GM21723 (cell line): ENCODE measurements around the gene CD7.

ENCODE experiments used
- ATAC-seq: cut with Tn5 transposase; IDR thresholded peaks from one replicate; pipeline ENCODE4 v1.9.1; 2021; ENCODE audit warnings: mild to moderate bottlenecking, moderate library complexity; ENCODE audit not compliant: unreplicated experiment

CD7 gene

DNA sequence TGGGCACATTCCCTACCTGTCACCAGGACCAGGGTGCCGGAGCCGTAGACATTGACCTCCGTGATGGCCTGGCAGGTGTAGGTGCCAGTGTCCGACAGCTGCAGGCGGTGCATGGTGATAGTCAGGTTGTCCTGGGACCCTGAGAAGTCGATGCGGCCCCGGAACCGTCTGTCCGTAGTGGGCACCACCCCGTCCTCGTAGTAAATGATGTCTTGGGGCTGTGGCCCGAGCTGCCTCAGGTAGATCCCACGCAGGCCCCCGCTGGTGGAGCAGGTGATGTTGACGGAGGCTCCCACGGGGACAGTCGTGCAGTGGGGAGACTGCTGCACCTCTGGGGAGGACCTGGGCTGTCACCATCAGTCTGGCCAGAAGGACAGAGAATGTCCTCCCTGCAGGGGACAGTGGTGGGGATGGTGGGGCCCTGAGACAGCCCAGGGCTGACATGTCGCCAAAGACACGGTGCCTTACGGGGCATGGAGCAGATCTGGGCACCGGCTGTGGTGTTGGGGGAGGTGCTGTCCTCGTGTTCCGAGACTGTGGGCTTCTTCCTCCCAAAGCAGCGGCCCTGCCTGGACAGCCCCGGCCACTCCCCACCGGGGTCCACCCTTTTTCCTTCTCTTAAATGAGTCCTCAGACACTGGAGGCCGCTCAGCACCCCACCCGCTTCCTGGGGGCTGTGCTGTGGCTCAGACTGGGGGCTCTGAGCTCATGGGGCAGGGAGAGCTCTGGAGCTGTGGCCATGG lies 586 bp downstream of the CD7 start:
- no peak for ATAC-seq

DNA sequence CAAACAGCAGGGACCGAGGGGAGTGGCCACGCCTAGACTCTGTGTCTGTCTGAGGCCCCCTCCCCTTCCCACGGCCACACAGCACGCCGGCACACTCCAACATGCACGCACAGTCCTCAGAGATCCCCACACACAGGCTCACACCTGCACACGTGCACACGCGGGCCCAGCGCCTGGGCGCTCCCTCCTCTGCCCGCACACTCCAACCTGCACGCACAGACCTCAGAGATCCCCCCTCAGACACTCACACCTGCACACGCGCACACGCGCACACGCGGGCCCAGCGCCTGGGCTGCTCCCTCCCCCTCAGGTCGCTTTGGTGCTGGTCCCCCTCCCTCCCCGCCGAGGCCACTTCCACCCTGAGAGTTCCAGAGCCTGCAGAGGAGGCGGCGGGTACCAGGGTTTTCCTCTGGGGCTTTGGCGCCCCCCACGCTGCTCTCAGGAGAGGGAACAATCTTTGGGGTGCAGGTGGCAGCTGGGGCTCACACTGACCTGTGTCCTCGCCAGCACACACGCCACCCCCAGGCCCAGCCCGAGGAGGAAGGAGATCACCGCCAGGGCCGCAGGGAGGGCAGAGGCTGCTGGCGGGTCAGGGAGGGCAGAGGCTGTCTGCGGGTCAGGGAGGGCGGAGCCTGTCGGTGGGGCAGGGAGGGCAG lies 1.6 kb downstream of the CD7 start:
- no peak for ATAC-seq

DNA sequence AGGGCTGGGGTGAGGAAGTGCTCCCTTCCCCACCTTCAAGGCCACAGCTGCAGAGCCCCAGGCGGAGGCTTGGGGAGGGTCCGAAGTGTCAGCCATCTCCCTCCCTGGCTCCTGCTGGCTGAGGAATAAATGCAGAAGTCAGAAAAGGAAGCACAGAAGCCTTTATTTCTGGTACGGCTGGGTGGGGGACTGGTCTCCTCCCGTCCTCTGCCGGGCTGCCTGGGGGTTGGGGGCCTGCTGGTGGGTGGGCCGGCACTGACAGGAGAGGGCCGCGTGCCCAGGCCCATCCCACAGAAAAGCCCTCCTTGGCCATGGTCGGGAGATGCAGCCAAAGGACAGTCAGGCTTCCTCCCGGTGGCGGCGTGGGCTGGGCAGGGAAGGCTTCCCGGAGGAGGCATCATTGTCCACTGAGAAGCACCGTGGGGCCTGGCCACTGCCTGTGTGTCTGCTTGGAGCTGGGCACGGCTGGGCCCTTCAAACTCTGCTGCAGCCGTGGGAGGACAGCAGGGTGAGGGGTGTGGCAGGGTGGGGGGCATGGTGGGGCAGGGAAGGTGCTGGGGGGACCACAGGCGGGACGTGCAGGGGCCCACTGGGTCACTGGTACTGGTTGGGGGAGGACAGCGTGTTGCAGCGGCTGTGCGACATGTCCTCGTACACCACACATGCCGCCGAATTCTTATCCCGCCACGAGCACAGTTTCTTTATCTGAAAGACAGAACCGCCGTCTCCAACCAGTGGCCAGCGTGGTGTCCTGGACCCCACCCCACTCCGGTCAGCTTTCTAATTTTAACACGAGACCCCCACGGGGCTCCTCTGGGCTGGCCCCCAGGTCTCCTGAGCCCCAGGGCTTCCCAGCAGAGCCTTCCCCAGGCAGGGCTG lies 2.4 kb downstream of the CD7 start:
- ATAC-seq: no peak

DNA sequence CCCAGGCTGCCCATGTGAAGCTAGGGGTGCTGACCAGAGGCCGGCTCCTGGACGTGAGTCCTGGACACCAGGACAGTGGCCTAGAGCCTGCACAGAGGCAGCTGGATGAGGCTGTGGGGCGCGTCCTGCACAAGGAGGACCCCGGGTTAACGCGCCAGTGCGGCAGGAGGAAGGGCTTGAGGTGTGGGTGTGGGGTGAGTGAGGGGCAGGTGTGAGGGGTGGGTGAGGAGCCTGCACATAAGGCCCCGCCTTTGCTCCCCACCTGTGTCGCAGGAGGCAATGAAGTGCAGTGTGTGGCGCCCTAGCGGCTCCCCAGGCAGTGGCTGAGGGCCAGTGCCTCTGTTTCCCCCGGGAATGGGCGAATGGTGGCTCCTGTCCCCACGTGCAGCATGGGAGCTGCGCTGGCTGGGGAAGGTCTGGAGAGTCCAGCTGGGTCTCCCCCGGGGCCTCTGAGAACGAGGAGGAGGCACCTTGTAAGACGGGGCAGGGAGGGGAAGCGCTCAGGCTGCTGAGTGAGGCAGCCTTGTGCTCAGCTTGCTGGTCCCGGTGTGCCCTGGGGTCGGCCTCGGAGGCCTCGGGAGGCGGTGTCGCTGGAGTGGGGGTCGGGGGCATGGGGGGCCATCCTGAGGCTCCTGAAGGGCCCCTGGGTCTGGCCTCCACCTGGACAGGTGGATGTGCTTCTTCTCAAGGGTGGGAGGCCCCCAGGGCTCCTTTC lies 3.2 kb downstream of the CD7 start:
- no peak for ATAC-seq

DNA sequence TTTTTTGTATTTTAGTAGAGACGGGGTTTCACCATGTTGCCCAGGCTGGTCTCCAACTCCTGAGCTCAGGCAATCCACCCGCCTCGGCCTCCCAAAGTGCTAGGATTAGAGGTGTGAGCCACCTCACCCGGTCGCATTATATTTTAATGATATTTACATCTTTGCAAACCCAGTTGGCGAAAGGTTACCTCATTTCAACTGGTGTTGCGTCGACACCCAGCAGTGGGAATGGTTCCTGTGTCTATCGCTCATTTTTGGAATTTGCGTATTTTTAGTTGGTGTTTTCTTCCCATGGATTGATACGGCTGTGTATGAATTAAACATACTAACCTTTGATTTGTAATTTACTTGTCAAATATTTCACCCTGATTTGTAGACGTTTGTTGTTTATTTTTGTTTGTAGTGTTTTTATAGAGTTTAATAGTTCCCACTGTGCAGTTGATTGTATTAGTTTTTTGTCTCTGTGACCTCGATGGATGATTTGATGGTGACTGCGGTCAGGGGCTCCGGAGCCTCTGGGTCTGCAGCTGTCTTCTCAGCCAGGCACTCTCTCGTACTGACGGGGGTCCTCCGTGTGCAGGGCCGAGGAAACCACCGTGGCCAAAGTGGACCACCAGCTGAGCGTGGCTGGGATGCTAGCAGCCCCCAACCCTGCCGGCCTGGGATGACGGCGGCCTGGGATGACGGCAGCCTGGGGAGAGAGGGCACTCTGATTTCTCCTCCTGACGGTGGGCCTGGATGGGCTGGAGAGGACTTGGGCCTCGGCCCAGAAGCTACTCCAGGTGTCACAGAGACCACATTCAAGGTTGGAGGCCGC lies 4.0 kb downstream of the CD7 start:
- no peak for ATAC-seq

DNA sequence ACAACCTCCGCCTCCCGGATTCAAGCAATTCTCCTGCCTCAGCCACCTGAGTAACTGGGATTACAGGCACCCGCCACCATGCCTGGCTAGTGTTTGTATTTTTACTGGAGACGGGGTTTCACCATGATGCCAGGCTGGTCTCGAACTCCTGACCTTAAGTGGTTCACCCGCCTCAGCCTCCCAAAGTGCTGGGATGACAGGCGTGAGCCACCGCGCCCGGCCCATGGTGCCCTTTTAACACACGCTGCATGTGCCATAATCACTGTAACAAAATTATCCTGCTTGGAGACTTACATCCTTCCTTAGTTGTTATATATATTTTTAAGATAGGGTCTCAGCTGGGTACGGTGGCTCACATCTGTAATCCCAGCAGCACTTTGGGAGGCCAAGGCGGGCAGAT lies 5.4 kb downstream of the CD7 start:
- no peak for ATAC-seq

DNA sequence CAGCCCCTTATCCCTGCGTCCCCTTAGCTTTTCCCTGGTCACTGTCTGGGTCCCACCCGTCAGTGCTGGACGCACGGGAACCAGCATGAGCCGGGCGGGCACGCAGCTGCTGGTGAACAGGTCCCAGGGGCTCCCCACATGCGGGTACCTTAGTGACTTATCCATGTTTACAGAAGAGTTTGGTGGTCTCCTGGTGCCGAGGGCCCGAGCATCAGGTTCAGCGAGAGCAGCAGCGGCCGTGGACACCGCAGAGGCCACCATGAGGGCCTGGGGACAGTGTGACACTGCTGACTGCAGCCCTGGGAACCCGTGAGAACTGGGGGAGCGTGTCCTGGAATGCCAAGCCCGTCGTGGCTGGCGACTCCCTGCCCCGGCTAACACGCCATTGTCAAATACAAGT lies 6.5 kb downstream of the CD7 start:
- no peak for ATAC-seq

DNA sequence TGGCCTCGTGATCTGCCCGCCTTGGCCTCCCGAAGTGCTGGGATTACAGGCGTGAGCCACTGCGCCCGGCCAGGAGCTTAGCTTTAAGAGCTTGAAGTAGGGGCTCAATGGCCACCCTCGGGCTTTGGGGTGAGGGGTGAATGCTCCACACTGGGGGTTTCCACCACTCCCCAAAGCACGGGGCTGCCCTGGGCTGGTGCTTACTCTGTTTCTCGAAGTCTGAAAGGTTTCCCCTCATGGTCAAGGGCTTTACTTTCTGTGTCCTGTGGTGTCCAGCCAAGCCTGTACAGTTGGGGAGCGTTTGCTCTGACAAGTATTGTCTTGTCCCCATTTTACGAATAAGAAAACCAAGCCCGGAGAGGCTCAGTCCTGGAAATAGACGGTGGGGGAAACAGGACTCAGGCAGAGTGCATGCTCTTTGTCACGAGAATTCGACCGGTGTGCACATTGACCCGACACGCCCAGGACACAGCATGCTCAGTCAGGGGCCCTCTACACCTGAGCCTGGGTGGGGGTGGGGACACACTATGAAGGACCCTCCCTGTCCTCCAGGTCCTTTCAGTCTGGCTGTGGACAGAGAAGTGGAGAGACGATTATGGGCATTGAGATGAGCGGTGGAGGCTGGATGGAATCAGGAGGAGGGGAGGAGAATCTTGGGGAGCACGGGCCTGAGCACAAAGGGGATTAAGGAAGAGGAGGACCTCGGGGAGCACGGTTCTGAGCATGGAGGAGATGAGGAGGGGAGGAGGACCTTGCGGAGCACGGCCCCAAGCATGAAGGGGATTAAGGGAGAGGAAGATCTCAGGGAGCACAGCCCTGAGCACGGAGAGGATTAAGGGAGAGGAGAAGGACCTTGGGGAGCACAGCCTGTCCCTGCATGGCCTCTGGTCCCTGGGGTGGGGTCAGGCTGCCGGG lies 7.5 kb downstream of the CD7 start:
- ATAC-seq: no peak

DNA sequence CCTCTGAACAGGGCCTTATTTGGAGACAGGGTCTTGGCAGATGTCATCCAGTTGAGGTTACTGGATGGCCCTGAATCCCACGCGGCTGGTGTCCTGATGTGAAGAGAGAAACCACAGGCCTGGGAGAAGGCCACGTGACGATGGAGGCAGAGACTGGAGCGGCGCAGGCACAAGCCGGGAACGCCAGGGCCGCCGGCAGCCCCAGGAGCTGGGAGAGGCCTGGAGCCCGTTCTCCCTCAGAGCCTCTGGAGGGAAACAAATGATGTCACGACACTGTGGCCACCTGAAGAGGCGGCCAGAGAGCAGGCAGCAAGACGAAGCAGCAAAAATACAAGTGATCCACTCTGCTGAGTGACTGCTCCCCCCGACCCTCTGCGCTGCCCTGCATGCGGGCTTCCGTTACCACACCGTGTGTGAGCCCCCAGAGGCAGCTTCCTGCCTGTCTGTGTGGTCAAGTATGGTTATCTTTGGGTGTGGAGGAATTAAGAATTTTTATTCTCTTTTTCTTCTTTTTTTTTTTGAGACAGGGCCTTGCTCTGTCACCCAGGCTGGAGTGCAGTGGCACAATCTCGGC lies 11.6 kb downstream of the CD7 start:
- no peak for ATAC-seq

DNA sequence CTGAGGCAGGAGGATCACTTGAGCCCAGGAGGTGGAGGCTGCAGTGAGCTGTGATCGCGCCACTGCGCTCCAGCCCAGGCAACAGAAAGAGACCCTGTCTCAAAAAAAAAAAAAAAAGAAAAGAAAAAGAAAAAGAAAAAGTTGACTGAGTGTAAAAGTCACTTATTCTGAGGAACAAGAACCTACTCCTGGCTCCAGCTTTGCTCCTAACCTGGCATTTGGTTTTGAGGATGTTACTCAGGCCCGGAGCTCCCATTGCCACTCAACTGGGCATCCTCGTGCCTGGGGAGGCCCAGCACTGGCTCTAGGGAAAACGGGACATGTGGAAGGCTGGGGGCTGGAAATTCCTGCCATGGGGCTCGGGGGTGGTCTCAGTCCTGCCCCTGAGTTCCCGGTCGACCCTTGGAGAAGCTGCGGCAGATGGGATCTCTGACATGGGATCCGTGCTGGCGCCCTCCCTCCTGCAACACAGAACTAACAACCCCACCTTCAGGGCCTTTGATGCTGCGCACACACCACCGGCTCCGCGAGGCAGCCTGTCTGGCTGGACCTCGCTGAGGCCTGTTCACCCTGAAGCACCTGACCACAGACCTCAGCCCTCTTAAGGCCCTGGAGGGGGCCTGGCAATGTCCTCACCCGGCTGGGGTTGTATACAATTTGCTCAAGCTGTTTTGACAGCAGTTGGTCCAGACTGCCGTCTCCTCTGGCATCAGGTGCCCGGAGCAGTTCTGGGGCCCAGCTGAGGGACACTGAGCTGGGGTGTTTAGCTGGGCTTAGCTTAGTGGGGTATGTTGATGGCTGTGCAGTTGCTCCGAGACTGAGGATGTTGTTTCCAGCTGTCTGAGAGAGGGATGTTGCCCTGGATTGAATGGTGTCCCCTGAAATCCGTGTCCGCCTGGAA lies 12.3 kb downstream of the CD7 start:
- ATAC-seq: no peak

DNA sequence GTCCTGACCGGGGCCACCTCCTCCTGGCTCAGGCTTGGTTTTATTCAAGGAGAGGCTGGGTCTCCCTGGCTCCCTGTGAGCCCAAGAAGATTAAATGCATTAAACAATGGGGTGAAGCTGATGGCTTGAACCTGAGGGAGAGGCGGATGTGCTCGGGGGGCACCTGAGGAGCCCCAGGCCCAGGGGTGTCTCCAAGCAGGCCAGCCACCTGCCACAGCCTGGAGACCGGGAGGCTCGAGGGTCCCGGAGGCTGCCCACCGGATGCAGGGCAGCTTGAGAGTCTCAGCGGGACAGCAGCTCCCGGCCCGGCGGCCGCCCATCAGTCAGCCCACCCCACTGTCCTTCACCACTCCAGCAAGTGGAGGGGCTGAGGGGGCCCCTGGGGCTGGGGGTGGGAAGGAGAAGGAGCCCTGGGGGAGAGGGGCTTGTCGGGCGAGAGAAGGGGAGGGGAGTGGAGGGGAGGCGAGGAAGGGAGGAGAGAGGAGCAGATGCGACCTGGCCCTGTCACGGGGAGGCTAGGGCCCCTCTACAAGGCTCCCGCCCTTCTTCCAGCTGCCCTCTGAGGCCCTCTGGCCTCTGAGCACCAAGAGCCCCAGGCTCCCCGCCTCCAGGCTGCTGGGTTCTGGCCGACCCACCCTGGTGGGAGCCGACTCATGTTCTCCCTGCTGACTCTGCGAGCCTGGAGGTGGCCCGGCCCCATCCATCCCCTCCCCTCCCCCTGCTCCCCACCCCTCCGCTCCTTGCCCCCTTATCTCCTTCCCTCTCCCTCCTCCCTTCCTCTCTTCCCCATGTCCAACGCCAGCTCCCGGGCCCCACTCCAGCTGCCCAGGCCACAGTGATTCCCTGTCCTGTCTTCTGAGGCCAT lies 13.2 kb downstream of the CD7 start:
- ATAC-seq: no peak

DNA sequence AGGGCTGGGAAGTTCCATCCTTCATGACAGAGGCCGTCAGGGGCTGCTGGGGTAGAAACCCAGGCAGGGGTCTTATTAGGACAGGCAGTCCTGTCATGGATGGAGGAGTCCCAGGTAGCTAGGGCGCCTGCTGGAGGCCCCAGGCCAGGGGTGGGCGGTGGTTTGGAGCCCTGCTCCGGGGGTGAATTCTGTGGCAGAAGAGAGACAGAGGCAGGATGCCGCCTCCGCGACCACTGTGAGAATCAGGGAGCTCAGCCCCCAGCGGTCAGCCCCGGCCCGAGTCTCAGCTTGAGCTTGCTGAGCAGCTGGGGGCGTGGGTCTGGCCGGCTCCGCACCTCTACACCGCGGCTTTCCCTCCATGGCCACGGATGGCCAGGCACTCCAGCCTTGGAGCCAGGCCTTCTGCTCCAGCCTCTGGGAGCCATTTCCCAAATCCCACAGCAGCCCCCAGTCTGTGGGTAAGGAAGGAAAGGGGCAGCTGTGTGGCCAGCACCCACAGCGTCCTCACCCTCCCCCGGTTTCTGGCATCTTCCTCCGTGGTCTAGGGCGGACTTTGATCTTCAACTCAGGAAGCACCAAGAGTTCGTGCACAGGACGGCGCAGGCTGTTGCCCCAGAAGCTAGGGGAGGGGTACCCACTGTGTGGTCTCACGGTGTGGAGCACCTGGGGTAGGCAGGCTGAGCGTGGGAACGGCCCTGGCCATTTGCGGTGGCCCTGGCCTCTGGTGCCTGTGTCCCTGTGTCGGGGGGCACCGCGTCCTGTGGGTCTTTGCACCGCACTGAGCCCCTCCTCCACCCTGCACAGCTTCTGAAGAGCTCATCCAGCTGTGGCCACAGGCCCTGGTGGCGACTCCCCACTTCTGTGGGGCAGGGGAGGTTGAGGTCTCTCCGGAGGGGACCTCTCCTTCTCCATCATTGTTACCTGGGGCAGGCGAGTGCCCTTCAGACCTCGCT lies 14.1 kb downstream of the CD7 start:
- ATAC-seq: no peak

DNA sequence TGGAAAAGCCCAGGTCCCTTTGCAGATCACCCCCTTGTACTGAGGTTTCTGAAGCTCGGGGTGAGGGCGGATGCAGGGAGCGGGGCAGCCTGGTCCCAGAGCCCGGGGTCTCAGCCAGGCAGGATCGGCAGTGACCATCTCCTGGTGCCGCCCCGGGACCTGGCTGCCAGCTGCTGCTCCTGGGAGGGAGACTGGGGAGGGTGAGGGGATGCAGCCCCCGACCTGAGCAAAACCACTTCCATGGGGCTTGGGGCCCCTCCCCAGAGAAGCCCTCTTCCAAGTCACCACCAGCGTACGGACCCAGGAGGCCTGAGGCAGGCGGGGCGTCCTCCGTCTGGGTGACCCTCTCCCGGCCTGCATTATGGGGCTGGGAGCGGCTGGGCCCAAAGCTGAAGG lies 14.8 kb downstream of the CD7 start:
- ATAC-seq: no peak

DNA sequence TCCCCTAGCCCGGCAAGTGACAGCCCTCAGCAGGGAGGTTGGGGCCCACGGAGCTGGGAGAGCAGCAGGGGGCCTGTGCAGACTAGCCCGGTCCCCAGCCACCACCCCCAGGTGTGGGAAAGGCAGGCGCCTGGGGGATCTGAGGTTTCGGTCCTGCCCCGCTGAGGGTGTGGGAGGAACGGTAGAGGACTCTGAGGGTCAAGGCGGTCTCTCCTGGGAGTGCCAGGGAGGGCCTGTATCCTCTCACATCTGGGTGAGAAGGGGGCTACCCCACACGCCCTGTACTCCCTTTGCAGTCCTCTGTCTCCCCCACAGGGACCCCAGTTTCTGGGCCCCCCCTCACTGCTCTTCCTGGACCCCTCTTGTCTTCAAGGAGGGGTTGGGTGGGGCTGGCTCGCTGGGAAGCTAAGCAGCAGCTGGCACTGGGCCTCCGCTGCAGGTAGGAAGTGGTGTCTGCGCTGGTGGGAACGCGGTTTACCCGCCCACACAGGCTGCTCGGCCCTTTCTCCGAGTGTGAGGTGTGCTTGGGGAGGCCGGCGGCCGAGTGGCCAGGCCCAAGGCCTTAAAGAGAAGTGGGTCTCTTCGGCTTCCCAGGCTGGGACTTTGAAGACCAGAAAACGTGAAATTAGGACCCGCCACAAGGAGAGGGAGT lies 15.4 kb downstream of the CD7 start:
- ATAC-seq: no peak

DNA sequence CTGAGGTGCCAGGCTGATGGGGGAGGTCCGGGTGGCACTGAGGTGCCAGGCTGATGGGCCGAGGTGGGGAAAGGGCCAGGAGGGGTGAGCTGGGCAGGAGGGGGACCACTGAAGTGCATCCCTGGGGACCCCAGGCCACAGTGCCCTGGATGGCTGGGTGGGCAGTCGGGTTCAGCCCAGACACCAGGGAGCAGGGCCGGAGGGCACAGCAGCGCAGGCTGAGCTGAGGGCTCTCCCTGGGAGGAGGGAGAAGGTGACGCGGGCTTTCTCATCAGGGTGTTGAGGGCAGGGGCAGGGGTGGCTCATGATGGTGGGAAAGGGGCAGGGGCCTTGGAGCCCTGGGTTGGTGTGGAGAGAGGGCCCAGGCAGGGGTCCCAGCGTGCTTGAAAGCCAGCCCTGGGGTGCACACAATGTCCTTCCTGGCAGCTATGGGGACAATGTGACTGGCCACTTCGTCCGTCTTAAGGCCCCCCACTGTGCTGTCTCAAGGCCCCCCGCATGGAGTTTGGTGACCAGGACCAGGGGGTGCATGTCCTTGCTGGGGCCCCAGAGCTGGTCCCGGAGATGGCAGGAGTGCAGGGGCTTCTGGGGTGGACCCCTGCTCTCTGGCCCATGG lies 16.0 kb downstream of the CD7 start:
- ATAC-seq: no peak
